Neural cell (in vitro differentiated cells): Measurements from ENCODE around the gene NKPD1. TPM values are rescaled to one million over a fixed set of nuclear protein-coding genes. Genes with fewer than 3 reads are reported as not detected.

ENCODE experiments used
- H2AFZ ChIP-seq: fragments of 200-600, 300-800 bp; sonication (generic), shearing (Covaris generic); 2 replicates; pipeline ENCODE4 v1.6.0; 2014; ENCODE audit warnings: low read depth, mild to moderate bottlenecking, antibody characterized with exemption, low read length, moderate library complexity
- H3F3A ChIP-seq: fragments of 200-600 bp; shearing (Covaris generic); 2 replicates; pipeline ENCODE4 v1.6.1; 2016; ENCODE audit warnings: mild to moderate bottlenecking, moderate library complexity, mixed read lengths, antibody characterized with exemption, low read length; ENCODE audit not compliant: insufficient read depth, poor library complexity, severe bottlenecking
- H3K27ac ChIP-seq: fragments of 200-600, 300-800 bp; sonication (generic), shearing (Covaris generic); 2 replicates; pipeline ENCODE4 v1.5.1; 2014; ENCODE audit warnings: mild to moderate bottlenecking, low read length, moderate library complexity
- H3K27me3 ChIP-seq: fragments of 300-800, 200-600 bp; sonication (generic), shearing (Covaris generic); 2 replicates; pipeline ENCODE4 v1.6.0; 2014; ENCODE audit warnings: mild to moderate bottlenecking, low read depth, low read length, moderate library complexity; ENCODE audit not compliant: insufficient read depth
- H3K36me3 ChIP-seq: fragments of 300-800, 200-600 bp; sonication (generic), shearing (Covaris generic); 2 replicates; pipeline ENCODE4 v1.5.1; 2014; ENCODE audit warnings: mild to moderate bottlenecking, antibody characterized with exemption, low read length, moderate library complexity; ENCODE audit not compliant: insufficient read depth
- H3K4me2 ChIP-seq: fragments of 300-800, 200-600 bp; sonication (generic), shearing (Covaris generic); 2 replicates; pipeline ENCODE4 v1.6.0; 2014; ENCODE audit warnings: mild to moderate bottlenecking, low read length
- H3K4me3 ChIP-seq: fragments of 300-800, 200-600 bp; sonication (generic), shearing (Covaris generic); 2 replicates; pipeline ENCODE4 v1.5.1; 2014; ENCODE audit warnings: mild to moderate bottlenecking, low read length, moderate library complexity
- H3K79me2 ChIP-seq: fragments of 200-600 bp; shearing (Covaris generic); replicated peaks from 2 replicates; pipeline ENCODE4 v1.6.0; 2014; ENCODE audit warnings: mild to moderate bottlenecking, low read length, moderate library complexity; ENCODE audit not compliant: insufficient read depth
- H3K9ac ChIP-seq: fragments of 300-800, 200-600 bp; sonication (generic), shearing (Covaris generic); 2 replicates; pipeline ENCODE4 v1.6.1; 2016; ENCODE audit warnings: mild to moderate bottlenecking, low read length, mixed read lengths
- H3K9me2 ChIP-seq: fragments of 200-600 bp; shearing (Covaris generic); 2 replicates; pipeline ENCODE4 v1.6.1; 2016; ENCODE audit warnings: mild to moderate bottlenecking, low read length, mixed read lengths; ENCODE audit not compliant: insufficient read depth
- H3K9me3 ChIP-seq: fragments of 200-600, 300-800 bp; sonication (generic), shearing (Covaris generic); 2 replicates; pipeline ENCODE4 v1.6.1; 2016; ENCODE audit warnings: mild to moderate bottlenecking, mixed run types, low read length, moderate library complexity, mixed read lengths
- H4K20me1 ChIP-seq: fragments of 200-600 bp; shearing (Covaris generic); 2 replicates; pipeline ENCODE4 v1.6.1; 2016; ENCODE audit warnings: mild to moderate bottlenecking, mixed run types; ENCODE audit not compliant: insufficient read depth
- CTCF ChIP-seq: fragments of 450-650 bp; IDR thresholded peaks from 2 replicates; pipeline ENCODE4 v1.5.1; 2014; ENCODE audit warnings: antibody characterized with exemption, mild to moderate bottlenecking, moderate library complexity; ENCODE audit not compliant: poor library complexity, severe bottlenecking
- EP300 ChIP-seq: fragments of 450-650 bp; conservative IDR thresholded peaks from 2 replicates; pipeline ENCODE4 v1.6.1; 2014; ENCODE audit warnings: antibody characterized with exemption, mild to moderate bottlenecking, moderate library complexity; ENCODE audit not compliant: poor library complexity, severe bottlenecking
- EZH2 ChIP-seq: fragments of 200-600, 300-800 bp; shearing (Covaris generic), sonication (generic); IDR thresholded peaks from 2 replicates; pipeline ENCODE4 v1.6.1; 2014; ENCODE audit warnings: antibody characterized with exemption, low read length, borderline replicate concordance, mild to moderate bottlenecking; ENCODE audit not compliant: insufficient read depth, poor library complexity, severe bottlenecking
- MXI1 ChIP-seq: fragments of 450-650 bp; conservative IDR thresholded peaks from 2 replicates; pipeline ENCODE4 v1.6.1; 2014; ENCODE audit warnings: antibody characterized with exemption, mild to moderate bottlenecking; ENCODE audit not compliant: poor library complexity, severe bottlenecking
- POLR2AphosphoS5 ChIP-seq: IDR thresholded peaks from 2 replicates; pipeline ENCODE4 v1.6.1; 2012
- RAD21 ChIP-seq: fragments of 450-650 bp; conservative IDR thresholded peaks from 2 replicates; pipeline ENCODE4 v1.6.1; 2014; ENCODE audit warnings: antibody characterized with exemption, mild to moderate bottlenecking, moderate library complexity
- REST ChIP-seq: IDR thresholded peaks from 2 replicates; pipeline ENCODE4 v1.6.1; 2012; ENCODE audit warnings: borderline replicate concordance
- SMC3 ChIP-seq: fragments of 450-650 bp; conservative IDR thresholded peaks from 2 replicates; pipeline ENCODE4 v1.6.1; 2014; ENCODE audit warnings: antibody characterized with exemption, mild to moderate bottlenecking, moderate library complexity; ENCODE audit not compliant: poor library complexity
- TAF1 ChIP-seq: IDR thresholded peaks from 2 replicates; pipeline ENCODE4 v1.6.1; 2012; ENCODE audit warnings: low read depth
- polyA plus RNA-seq: library from polyadenylated mRNA; depleted of rRNA; stranded (reverse); fragments of >200 nt; gene quantifications from 2 replicates; pipeline ENCODE4 v1.2.3, GENCODE V29; 2014

The NKPD1 gene
- polyA plus RNA-seq, 1 donor from 2014 or later, result 2.8 TPM

- H3K9me2 ChIP-seq, result no peaks in the 10 kb centered on the region
- no peaks in the 10 kb centered on the region for H4K20me1 ChIP-seq
- H3K9ac ChIP-seq, result no peak overlapping the region
- H3K4me2 ChIP-seq, result no peak overlapping the region
- no peak overlapping the region for H2AFZ ChIP-seq
- no peaks in the 10 kb centered on the region for H3K9me3 ChIP-seq
- TF ChIP-seq TAF1, result no peak
- no peak for TF ChIP-seq REST
- H3K27ac ChIP-seq, result no peak overlapping the region
- no peaks in the 10 kb centered on the region for H3K79me2 ChIP-seq
- no peak overlapping the region for H3K4me3 ChIP-seq
- no peaks in the 10 kb centered on the region for H3K27me3 ChIP-seq
- H3F3A ChIP-seq, result no peaks in the 10 kb centered on the region
- no peaks in the 10 kb centered on the region for H3K36me3 ChIP-seq
Measured at GRCh38 chr19:45166723-45167252, 6.0 kb upstream of the NKPD1 start.

GRCh38 chr19:45164577-45165335 is 4.0 kb upstream of the NKPD1 start:
- Histone ChIP-seq H3K9me2 (no peaks in the 10 kb centered on the region), H3K9me3 (no peaks in the 10 kb centered on the region), H3F3A (no peaks in the 10 kb centered on the region), H3K27ac (no peak overlapping the region), H3K4me2 (no peak overlapping the region), H3K4me3 (no peak overlapping the region), H3K36me3 (no peaks in the 10 kb centered on the region), H2AFZ (no peak overlapping the region), H3K79me2 (no peaks in the 10 kb centered on the region), H4K20me1 (no peaks in the 10 kb centered on the region), H3K9ac (no peak overlapping the region), H3K27me3 (no peaks in the 10 kb centered on the region)
- no peak for TF ChIP-seq SMC3
- no peak for TF ChIP-seq EP300
- no peak for TF ChIP-seq TAF1
- TF ChIP-seq RAD21, result no peak
- no peak for TF ChIP-seq MXI1
- TF ChIP-seq REST, result no peak
- no peak for TF ChIP-seq EZH2
- no peak for TF ChIP-seq CTCF
- no peak for TF ChIP-seq POLR2AphosphoS5
